ENCODE results near the gene PLPP3.

PLPP3 gene

GRCh38 chr1:56545711-56546110 lies 33.7 kb downstream of the PLPP3 start:
- DNase-seq, result no peak

- DNase-seq, result no peak
Observed at GRCh38 chr1:56543783-56544612, 35.4 kb downstream of the PLPP3 start.

GRCh38 chr1:56542651-56543050 lies 36.7 kb downstream of the PLPP3 start:
- DNase-seq, result no peak

- no peak for DNase-seq
Observed at GRCh38 chr1:56541408-56541807, 38.0 kb downstream of the PLPP3 start.

- DNase-seq, result no peak
Observed at GRCh38 chr1:56540467-56540866, 38.9 kb downstream of the PLPP3 start.

GRCh38 chr1:56539520-56539931 lies 39.8 kb downstream of the PLPP3 start:
- no peak for DNase-seq

GRCh38 chr1:56538532-56538931 lies 40.8 kb downstream of the PLPP3 start:
- no peak for DNase-seq

- no peak for DNase-seq
Observed at GRCh38 chr1:56537660-56538059, 41.7 kb downstream of the PLPP3 start.

- DNase-seq, result no peak
Observed at GRCh38 chr1:56535939-56536338, 43.4 kb downstream of the PLPP3 start.

- DNase-seq, result no peak
Observed at GRCh38 chr1:56535362-56535761, 44.0 kb downstream of the PLPP3 start.

- DNase-seq, result no peak
Observed at GRCh38 chr1:56534130-56534651, 45.2 kb downstream of the PLPP3 start.

- DNase-seq, result no peak
Observed at GRCh38 chr1:56533621-56534020, 45.7 kb downstream of the PLPP3 start.

- no peak for DNase-seq
Observed at GRCh38 chr1:56533197-56533596, 46.2 kb downstream of the PLPP3 start.

- DNase-seq, result peak; percentile 60
Observed at GRCh38 chr1:56532350-56532683, 47.0 kb downstream of the PLPP3 start.

GRCh38 chr1:56531624-56532349 lies 47.6 kb downstream of the PLPP3 start:
- no peak for DNase-seq

GRCh38 chr1:56529801-56530200 lies 49.6 kb downstream of the PLPP3 start:
- no peak for DNase-seq

GRCh38 chr1:56527548-56528302 lies 51.6 kb downstream of the PLPP3 start:
- peak; percentile 48 for DNase-seq

- no peak for DNase-seq
Observed at GRCh38 chr1:56526571-56527174, 52.7 kb downstream of the PLPP3 start.

- no peak for DNase-seq
Observed at GRCh38 chr1:56525489-56526041, 53.8 kb downstream of the PLPP3 start.

- no peak for DNase-seq
Observed at GRCh38 chr1:56524263-56524662, 55.1 kb downstream of the PLPP3 start.

GRCh38 chr1:56522680-56523079 lies 56.7 kb downstream of the PLPP3 start:
- no peak for DNase-seq

- no peak for DNase-seq
Observed at GRCh38 chr1:56520016-56520601, 59.3 kb downstream of the PLPP3 start.
